GM19099 (cell line): Measurements from ENCODE around the gene PAK4.

ENCODE experiments used
- POLR2A ChIP-seq: IDR thresholded peaks from 3 replicates; pipeline ENCODE4 v1.6.1; 2011; ENCODE audit warnings: low read depth; ENCODE audit not compliant: insufficient read length; ENCODE audit errors: extremely low read depth

Gene PAK4

DNA sequence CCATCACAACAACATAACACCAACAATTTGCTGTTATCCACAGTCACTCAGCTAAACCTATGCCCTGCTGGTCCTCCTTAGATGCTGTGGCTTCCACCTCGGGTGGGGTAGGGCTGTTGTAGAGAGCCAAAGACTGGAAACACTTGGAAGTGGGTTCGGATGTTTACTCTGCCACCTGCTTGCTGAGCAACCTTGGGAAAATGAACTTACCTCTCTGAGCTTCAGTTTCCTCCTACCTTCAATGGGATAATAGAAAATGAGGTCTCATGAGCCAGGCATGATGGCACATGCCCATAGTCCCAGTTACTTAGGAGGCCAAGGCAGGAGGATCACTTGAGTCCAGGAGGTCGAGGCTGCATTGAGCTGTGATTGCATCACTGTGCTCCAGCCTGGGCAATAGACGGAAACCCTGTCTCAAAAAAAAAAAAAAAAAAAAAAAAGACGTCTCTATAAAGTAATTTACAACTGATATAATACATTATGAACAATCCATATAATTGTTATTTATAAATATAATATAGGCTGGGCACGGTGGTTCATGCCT is 81.8 kb downstream of the PAK4 start:
- TF ChIP-seq POLR2A, result no peak

DNA sequence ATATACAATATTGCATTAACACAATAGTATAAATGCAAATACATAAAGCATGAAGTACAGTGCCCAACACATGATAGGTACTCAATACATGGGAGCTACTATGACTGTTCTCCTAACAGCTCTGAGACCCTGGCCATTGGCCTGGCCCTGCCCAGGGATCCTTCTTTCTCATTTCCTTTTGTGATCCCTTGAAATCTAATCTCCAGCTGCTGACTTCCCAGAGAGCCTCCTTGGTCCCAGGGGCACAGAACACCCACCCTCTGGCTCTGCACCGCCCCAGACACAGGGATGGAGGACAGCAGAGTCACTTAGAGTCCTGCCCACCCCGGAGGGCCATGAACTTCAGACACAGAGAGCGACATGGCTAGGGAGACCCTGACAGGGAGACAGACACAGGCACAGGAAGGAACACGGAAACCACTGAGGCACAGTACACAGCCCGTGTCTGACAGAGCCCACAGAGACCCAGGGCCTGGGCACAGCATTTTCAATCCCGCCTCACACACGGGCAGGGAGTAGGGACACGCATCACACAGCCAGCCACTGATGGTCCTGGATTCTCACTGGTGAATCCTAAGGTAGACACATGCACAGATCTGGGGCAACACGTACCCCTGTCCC is 82.7 kb downstream of the PAK4 start:
- TF ChIP-seq POLR2A, result no peak

DNA sequence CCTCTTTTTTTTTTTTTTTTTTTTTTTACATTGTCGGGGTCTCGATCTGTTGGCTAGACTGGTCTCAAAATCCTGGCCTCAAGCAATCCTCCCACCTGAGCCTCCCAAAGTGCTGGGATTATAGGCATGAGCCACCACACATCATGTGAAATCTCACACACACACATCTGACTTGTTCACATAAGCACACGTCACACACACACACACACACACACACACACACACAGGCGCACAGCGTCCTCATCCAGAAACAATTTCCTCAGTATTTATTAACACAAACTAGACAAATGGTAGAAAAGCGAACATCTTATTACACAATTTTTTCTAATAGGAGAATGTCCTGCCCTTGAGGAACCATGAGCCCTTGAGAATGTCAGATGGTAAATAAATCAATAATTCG is 83.6 kb downstream of the PAK4 start:
- TF ChIP-seq POLR2A, result no peak

DNA sequence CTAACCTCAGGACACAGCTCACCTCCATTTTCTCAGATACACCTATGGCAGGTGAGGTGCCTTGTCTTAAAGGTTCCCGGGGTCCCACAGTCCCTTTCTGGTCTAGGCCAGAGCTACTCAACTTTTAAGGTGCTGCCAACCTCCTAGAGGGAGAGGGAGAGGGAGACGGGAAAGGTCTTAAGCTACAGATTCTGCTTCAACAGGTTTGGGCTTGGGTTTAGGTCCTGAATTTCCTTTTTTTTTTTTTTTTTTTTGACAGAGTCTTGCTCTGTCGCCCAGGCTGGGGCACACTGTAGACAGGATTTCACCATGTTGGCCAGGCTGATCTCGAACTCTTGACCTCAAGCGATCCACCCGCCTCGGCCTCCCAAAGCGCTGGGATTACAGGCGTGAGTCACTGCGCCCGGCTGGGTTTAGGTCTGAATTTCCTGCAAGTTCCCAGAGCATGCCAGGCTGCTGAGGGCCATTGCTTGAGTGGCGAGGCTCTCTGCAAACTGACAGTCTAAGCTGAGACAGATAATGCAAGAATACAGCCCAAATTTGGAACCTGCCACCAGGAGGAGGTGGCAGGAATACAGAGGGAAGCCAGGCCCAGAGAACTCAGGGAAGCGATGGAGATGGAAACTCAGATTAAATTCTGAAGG is 86.3 kb downstream of the PAK4 start:
- no peak for TF ChIP-seq POLR2A

DNA sequence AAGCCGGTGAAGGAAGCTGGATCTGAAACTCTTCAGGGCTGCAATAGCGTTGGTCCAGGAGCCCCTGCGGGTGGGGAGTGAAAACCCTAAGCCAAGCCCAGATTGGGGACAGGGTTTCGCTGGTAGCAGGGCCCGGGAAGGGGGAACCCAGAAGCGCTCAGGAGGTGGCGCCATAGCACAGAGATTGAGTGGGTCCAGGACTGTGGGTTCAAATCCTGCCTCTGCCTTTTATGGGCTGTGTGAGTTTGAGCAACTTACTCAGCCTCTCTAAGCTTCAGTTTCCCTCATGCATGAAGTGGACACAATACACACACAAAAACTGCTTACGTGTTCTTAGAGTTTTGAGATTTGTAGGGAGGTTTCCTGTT is 86.8 kb downstream of the PAK4 start:
- TF ChIP-seq POLR2A, result no peak

DNA sequence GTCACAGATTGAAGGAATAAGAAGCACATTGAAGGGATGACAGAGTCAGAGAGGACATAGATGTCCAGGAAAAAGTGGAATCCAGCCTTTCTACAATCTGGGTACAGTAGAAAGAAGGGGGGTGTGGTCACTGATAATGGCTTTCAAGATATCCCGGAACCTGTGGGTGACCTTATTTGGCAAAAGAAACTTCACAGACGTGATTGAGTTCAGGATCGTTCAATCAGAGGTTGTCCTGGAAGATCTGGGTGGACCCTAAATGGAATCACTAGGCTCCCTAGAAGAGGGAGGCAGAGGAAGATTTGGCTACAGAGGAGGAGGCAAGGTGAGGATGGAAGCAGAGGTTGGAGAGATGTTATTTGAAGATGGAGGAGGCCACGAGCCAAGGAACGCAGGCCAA is 91.5 kb downstream of the PAK4 start:
- TF ChIP-seq POLR2A, result no peak

DNA sequence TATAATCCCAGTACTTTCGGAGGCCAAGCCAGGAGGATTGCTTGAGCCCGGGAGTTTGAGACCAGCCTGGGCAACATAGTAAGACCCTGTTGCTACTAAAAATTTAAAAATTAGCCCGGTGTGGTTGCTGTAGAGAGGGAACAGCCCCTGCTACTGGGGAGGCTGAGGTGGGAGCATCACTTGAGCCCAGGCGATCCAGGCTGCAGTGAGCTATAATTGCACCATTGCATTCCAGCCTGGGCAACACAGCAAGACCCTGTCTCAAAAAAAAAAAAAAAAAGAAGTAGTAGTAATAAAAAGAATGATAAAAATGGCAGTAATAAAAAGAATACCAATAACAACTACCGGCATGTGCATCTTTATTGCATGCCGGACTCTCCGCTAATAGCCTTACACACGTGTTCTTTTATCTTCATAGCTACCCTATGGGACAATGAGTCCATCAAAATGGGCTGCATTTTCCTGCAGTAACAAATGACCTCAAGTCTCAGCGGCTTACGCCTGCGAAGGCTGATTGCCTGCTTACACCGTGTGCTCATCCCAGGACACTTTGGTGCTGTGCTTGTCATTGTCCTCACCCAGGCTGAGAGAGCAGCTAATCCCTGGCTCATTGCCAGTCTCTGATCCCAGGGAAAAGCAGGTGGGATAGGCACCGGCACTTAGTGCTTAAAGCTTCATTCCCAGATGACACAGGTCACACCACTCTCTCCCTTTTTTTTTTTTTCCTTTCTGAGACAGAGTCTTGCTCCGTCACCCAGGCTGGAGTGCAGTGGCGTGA is 92.8 kb downstream of the PAK4 start:
- no peak for TF ChIP-seq POLR2A

DNA sequence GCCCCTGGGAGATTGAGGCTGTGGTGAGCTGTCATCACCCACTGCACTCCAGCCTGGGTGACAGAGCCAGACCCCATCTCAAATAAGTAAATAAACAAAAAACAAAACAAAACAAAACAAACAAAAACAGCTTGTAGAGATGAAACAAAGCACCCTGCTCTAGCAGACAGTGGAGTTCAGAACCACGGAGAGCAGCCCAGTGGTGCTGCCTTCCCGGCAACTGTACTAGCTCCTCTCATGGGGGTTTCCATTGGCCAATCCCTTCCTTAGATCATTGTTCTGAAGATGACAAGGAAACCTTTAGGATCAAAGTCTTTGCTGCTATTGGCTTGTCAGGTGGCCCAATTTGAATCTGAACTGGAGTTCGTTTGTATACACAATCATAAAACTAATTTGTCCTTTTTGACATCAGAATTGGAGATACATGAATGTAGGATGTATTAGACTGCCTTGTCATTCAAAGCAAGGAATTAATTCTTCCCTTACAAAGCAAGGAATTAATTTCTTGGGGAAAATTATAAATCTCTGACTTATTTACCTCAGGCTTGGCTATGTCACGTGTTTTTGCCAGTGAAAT is 98.2 kb downstream of the PAK4 start:
- TF ChIP-seq POLR2A, result no peak

DNA sequence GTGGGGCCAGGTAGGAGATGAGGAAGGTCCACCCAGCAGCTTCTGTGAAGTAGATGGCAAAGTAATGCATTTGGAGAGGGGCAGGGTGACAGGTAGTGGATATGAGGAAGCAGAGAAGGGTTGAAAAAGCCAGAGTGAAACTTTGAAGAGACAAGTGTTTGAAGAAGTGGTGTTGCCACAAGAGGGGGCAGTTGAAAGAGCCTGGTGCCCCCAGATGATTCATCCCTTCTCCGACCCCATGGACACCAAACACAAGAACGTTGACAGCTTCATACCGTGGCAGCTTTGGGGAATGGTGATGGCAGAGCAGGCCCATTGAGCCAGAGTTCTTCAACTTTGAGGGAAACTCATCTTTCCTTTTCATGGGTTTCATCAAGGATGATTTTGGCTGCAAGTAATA is 99.3 kb downstream of the PAK4 start:
- no peak for TF ChIP-seq POLR2A
